ENCODE results near the gene MYOC.
"Not testable (repeated sequence)": the region's sequence is repeated elsewhere in the genome, so short reads cannot be mapped to it uniquely, and the experiment has no call there.

The MYOC gene

DNA sequence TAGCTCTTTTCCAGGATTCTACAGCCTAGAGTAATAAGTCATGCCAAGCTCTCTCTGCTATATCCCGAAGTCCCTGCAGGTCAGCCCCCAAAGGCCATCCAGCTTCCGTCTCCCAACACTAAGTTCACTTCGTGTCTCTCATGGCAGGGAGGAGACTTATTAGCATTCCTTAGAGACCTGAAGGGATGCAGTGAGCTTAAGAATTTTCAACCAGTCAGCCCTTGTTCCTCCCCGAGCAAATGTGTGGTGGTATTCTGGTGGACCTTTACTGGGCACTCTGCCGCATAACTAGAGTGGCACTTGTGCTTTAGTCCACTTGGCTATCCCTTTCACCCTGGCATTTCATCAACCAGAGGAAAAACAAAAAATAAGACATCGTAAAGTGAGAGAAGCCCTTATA is 49.4 kb downstream of the MYOC start:
- DNase-seq (ENCODE audit: low spot score): not testable (repeated sequence)

DNA sequence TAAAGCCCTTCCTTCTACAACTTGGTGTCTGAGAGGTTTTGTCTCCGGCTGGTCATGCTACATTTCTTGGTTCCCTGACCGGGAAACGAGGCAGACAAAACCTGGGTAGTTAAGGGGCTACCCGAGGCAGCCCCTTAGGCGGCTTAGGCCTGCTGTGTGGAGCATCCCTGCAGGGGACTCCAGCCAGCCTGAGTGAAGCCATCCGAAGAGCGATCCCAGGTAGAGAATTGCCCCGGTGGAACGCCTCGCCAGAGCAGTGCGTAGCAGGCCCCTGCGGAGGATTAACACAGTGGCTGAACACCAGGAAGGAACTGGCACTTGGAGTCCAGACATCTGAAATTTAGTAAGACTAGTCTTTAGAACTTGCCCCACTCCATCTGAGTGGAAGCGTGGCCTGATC is 51.6 kb downstream of the MYOC start:
- no peak for DNase-seq (ENCODE audit: low spot score)

- DNase-seq (ENCODE audit: low spot score): not testable (repeated sequence)
Measured at GRCh38 chr1:171600310-171600709, 52.2 kb downstream of the MYOC start.

- DNase-seq (ENCODE audit: low spot score): no peak
Measured at GRCh38 chr1:171597203-171597602, 55.3 kb downstream of the MYOC start.

GRCh38 chr1:171596705-171597104 is 55.8 kb downstream of the MYOC start:
- DNase-seq (ENCODE audit: low spot score): no peak

DNA sequence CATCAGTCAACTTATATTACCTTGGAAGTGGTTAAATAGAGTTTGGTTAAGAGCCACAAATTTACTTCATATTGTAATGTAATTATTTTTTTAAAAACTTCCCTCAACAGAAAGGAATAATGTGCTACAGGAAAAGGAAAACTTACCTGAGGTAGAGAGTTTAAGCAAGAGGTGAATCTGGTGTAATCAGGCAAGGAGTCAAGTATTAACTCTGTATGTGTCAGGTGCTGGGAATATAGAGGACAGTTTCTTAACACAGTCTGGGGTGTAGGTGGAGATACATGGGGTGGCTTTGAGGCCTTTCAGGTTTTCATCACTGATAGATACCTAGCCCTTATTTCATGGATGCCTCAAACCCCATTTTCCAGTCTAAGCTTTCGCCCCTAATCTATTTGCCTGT is 56.4 kb downstream of the MYOC start:
- no peak for DNase-seq (ENCODE audit: low spot score)

DNA sequence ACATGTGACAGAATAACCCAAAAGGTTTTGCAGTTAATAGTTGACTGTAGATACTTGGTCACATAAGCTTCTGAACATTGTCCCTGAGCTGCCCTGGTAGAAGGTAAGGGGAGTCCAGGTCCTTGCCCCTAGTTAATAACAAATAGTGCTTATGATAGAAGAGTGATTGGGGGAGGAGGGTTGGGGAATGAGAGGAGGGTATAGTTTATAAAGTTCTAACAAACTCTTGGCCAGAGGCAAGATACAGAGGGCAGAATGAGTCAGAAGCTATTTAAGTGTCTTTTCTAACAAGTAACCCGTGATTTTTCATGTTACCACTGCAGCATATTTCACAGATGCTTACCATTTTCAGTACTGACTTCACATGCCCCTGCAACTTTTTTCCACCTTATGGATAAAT is 57.2 kb downstream of the MYOC start:
- DNase-seq (ENCODE audit: low spot score): no peak

DNA sequence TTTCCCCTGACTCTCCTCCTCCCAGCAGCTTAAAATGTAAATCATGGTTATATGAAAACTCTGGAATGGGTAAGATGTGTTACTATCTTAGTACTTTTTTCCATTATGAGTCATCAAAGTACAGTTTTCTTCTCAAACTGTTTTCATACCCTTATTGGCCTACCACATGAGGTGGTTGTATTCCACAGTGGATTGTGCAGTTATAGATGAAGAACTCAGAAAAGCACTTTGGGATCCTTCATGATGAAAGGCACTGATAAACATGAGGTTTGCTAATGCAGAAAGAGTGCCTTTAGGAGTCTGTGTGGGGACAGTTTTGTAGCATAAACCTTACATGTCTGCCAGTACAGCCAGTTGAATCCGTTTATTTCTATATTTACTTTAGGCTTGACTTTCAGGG is 62.5 kb downstream of the MYOC start:
- no peak for DNase-seq (ENCODE audit: low spot score)

- DNase-seq (ENCODE audit: low spot score): peak; percentile 54
Measured at GRCh38 chr1:171588230-171588629, 64.3 kb downstream of the MYOC start.

GRCh38 chr1:171585715-171586114 is 66.8 kb downstream of the MYOC start:
- no peak for DNase-seq (ENCODE audit: low spot score)

Data from globus pallidus (tissue), 1 donor.